HepG2 (cell line): ENCODE data around the gene CPEB4. TPM values are rescaled to one million over a fixed set of nuclear protein-coding genes. Genes with fewer than 3 reads are reported as not detected.

ENCODE experiments used
- FOXO1 ChIP-seq: sonication (generic); formaldehyde crosslinking; IDR thresholded peaks from 2 replicates; pipeline ENCODE4 v1.4.0; 2020; ENCODE audit warnings: missing genetic modification reagents
- HCFC1 ChIP-seq: fragments of 150-350 bp; IDR thresholded peaks from 2 replicates; pipeline ENCODE4 v1.6.1; 2014; ENCODE audit warnings: low read depth, low read length
- HDAC2 ChIP-seq: sonication (generic); formaldehyde crosslinking; IDR thresholded peaks from 2 replicates; pipeline ENCODE4 v1.4.0; 2020; ENCODE audit warnings: missing genetic modification reagents
- HHEX ChIP-seq: IDR thresholded peaks from 2 replicates; pipeline ENCODE4 v1.6.1; 2016; ENCODE audit warnings: control low read depth
- KLF15 ChIP-seq: sonication (generic); formaldehyde crosslinking; IDR thresholded peaks from 2 replicates; pipeline ENCODE4 v1.8.1; 2023; ENCODE audit warnings: borderline replicate concordance, mild to moderate bottlenecking, inconsistent platforms, missing genetic modification reagents, mixed read lengths
- MAFK ChIP-seq, 2 experiments: IDR thresholded peaks in 1 of 2; conservative IDR thresholded peaks in 1 of 2; 2 replicates each; pipeline ENCODE4 v1.6.1; 2011; ENCODE audit warnings: improper control_type of control experiment in 2 of 2, low read length in 2 of 2
- SIN3A ChIP-seq: IDR thresholded peaks from 2 replicates; pipeline ENCODE4 v1.6.1; 2011; ENCODE audit warnings: low read depth, mild to moderate bottlenecking, control low read depth, low read length, borderline replicate concordance
- WIZ ChIP-seq: sonication (generic); formaldehyde crosslinking; IDR thresholded peaks from 2 replicates; pipeline ENCODE4 v1.5.1; 2020; ENCODE audit warnings: mild to moderate bottlenecking, missing genetic modification reagents
- ZNF318 ChIP-seq: sonication (generic); formaldehyde crosslinking; IDR thresholded peaks from 2 replicates; pipeline ENCODE4 v1.4.0; 2020; ENCODE audit warnings: mild to moderate bottlenecking, missing genetic modification reagents
- ZNF33A ChIP-seq: sonication (generic); formaldehyde crosslinking; IDR thresholded peaks from 2 replicates; pipeline ENCODE4 v1.5.1; 2020; ENCODE audit warnings: missing genetic modification reagents, mild to moderate bottlenecking, moderate library complexity, borderline replicate concordance
- ZNF878 ChIP-seq: sonication (generic); formaldehyde crosslinking; IDR thresholded peaks from 2 replicates; pipeline ENCODE4 v1.8.1; 2023; ENCODE audit warnings: mild to moderate bottlenecking, missing genetic modification reagents, moderate library complexity
- ZSCAN9 ChIP-seq: IDR thresholded peaks from 2 replicates; pipeline ENCODE4 v1.6.1; 2016; ENCODE audit warnings: borderline replicate concordance
- polyA plus RNA-seq, 8 experiments: library from polyadenylated mRNA; depleted of rRNA in 3 of 8; stranded (reverse) in 7 of 8; unstranded in 1 of 8; fragments of >200 nt; fragmentation: Illumina TruSeq in 4 of 8; extraction: Trizol in 4 of 8; gene quantifications; 2 replicates each; pipeline versions ENCODE4 v1.2.1 to v1.2.3, GENCODE V29; 2011 to 2016; ENCODE audit warnings: low read depth in 4 of 8, missing spikeins in 1 of 8, mixed read lengths in 1 of 8; ENCODE audit not compliant: insufficient read depth in 1 of 8
- total RNA-seq, 5 experiments: library from RNA; depleted of rRNA; stranded (reverse); fragments of >200 nt; fragmentation: Illumina TruSeq; extraction: Trizol; gene quantifications; 2 replicates each; pipeline ENCODE4 v1.2.3, GENCODE V29; 2016; ENCODE audit warnings: low read depth in 1 of 5
- TF ChIP-seq, protein P1 (sequence below): sonication (generic); formaldehyde crosslinking; IDR thresholded peaks from 2 replicates; pipeline ENCODE4 v1.4.0; 2020; ENCODE audit warnings: mild to moderate bottlenecking, missing genetic modification reagents
- TF ChIP-seq, protein P2 (sequence below): sonication (generic); formaldehyde crosslinking; IDR thresholded peaks from 2 replicates; pipeline ENCODE4 v1.5.0; 2020; ENCODE audit warnings: missing genetic modification reagents
- TF ChIP-seq, protein P3 (sequence below): IDR thresholded peaks from 2 replicates; pipeline ENCODE4 v1.6.1; 2016; ENCODE audit warnings: low read depth, control low read depth

Gene CPEB4
- total and polyA plus RNA-seq, 2 of the 13 experiments (the other 11 are each of a cell fraction or from before 2014, with no cell fraction given): 7.7 to 26.7 TPM

DNA sequence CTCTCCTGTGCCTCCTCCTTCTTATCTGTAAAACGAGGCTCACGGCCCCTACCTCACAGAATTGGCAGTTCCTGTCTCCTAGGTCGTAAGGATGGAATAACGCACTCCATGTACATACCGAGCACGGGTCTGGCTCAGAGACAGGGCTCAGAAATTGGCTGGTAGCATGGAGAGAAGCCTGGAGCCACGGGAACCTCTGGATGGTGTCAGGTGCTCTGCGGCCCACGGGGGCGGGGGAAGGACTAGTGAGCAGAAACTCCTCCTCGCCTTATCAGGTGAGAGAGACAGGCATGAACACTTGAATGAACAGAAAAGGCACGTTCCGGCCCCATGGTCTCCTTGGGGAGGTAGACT lies 85.4 kb downstream of the CPEB4 start (continued):
- no peak for TF ChIP-seq ZNF33A (CRISPR knock-in tag)
- TF ChIP-seq ZNF318 (CRISPR knock-in tag): no peak
- TF ChIP-seq ZNF878 (CRISPR knock-in tag): no peak
- no peak for TF ChIP-seq HCFC1
- no peak for TF ChIP-seq HHEX (CRISPR knock-in tag)
- TF ChIP-seq, protein P1, sequence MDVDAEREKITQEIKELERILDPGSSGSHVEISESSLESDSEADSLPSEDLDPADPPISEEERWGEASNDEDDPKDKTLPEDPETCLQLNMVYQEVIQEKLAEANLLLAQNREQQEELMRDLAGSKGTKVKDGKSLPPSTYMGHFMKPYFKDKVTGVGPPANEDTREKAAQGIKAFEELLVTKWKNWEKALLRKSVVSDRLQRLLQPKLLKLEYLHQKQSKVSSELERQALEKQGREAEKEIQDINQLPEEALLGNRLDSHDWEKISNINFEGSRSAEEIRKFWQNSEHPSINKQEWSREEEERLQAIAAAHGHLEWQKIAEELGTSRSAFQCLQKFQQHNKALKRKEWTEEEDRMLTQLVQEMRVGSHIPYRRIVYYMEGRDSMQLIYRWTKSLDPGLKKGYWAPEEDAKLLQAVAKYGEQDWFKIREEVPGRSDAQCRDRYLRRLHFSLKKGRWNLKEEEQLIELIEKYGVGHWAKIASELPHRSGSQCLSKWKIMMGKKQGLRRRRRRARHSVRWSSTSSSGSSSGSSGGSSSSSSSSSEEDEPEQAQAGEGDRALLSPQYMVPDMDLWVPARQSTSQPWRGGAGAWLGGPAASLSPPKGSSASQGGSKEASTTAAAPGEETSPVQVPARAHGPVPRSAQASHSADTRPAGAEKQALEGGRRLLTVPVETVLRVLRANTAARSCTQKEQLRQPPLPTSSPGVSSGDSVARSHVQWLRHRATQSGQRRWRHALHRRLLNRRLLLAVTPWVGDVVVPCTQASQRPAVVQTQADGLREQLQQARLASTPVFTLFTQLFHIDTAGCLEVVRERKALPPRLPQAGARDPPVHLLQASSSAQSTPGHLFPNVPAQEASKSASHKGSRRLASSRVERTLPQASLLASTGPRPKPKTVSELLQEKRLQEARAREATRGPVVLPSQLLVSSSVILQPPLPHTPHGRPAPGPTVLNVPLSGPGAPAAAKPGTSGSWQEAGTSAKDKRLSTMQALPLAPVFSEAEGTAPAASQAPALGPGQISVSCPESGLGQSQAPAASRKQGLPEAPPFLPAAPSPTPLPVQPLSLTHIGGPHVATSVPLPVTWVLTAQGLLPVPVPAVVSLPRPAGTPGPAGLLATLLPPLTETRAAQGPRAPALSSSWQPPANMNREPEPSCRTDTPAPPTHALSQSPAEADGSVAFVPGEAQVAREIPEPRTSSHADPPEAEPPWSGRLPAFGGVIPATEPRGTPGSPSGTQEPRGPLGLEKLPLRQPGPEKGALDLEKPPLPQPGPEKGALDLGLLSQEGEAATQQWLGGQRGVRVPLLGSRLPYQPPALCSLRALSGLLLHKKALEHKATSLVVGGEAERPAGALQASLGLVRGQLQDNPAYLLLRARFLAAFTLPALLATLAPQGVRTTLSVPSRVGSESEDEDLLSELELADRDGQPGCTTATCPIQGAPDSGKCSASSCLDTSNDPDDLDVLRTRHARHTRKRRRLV (CRISPR knock-in tag): no peak
- no peak for TF ChIP-seq MAFK (conservative IDR thresholded peaks at IDR 0.05 in 1 of 2, IDR thresholded peaks at IDR 0.05 in 1 of 2; ENCODE audit: low read length in 2 of 2)
- no peak for TF ChIP-seq FOXO1
- no peak for TF ChIP-seq HDAC2 (CRISPR knock-in tag)
- TF ChIP-seq ZSCAN9 (CRISPR knock-in tag): no peak
- no peak for TF ChIP-seq KLF15 (CRISPR knock-in tag)
- TF ChIP-seq, protein P2, sequence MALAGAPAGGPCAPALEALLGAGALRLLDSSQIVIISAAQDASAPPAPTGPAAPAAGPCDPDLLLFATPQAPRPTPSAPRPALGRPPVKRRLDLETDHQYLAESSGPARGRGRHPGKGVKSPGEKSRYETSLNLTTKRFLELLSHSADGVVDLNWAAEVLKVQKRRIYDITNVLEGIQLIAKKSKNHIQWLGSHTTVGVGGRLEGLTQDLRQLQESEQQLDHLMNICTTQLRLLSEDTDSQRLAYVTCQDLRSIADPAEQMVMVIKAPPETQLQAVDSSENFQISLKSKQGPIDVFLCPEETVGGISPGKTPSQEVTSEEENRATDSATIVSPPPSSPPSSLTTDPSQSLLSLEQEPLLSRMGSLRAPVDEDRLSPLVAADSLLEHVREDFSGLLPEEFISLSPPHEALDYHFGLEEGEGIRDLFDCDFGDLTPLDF: no peak
- TF ChIP-seq WIZ (CRISPR knock-in tag): no peak
- no peak for TF ChIP-seq SIN3A
- TF ChIP-seq, protein P3, sequence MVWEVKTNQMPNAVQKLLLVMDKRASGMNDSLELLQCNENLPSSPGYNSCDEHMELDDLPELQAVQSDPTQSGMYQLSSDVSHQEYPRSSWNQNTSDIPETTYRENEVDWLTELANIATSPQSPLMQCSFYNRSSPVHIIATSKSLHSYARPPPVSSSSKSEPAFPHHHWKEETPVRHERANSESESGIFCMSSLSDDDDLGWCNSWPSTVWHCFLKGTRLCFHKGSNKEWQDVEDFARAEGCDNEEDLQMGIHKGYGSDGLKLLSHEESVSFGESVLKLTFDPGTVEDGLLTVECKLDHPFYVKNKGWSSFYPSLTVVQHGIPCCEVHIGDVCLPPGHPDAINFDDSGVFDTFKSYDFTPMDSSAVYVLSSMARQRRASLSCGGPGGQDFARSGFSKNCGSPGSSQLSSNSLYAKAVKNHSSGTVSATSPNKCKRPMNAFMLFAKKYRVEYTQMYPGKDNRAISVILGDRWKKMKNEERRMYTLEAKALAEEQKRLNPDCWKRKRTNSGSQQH (CRISPR knock-in tag): no peak
